ENCODE measurements around the gene MAG. TPM values are rescaled to one million over a fixed set of nuclear protein-coding genes. Genes with fewer than 3 reads are reported as not detected.
A peak's percentile ranks its signal among the peaks of the same experiment; 100 is the strongest.
"Not testable (repeated sequence)": the region's sequence is repeated elsewhere in the genome, so short reads cannot be mapped to it uniquely, and the experiment has no call there.

The MAG gene
- total RNA-seq, 2 experiments from 2014 or later = 0.19 to 0.77 TPM

GRCh38 chr19:35355791-35356460 lies 64.0 kb downstream of the MAG start:
- Mint-ChIP-seq H3K27ac (no peak overlapping the region), H3K4me3 (no peak overlapping the region), H3K4me1 (ENCODE audit: low read depth) (peaks cover 18% of the 10 kb centered on the region), H3K36me3 (ENCODE audit: low read depth) (no peaks in the 10 kb centered on the region), H3K9me3 (no peaks in the 10 kb centered on the region), H3K27me3 (ENCODE audit: low read depth) (no peaks in the 10 kb centered on the region)
- CTCF ChIA-PET = interaction anchor here (0.6 to 5.4 kb wide), 5 partner anchors 21 to 234 kb away, joined by 3 to 52 read pairs (median 4); no protein-coding TSS in a partner anchor
- no peak for DNase-seq
- intact Hi-C loops (cut with micrococcal nuclease) = no loop called here

GRCh38 chr19:35357867-35358573 lies 66.1 kb downstream of the MAG start, which contains the start of gene FFAR3:
Gene FFAR3 (plus strand): TSS chr19:35358460. CDS start chr19:35358891, 431 bp downstream.
- Mint-ChIP-seq H3K36me3 (ENCODE audit: low read depth) (no peaks in the 10 kb centered on the region), H3K4me1 (ENCODE audit: low read depth) (peaks cover 13% of the 10 kb centered on the region), H3K27ac (peak within 1 kb of the TSS; percentile 78), H3K27me3 (ENCODE audit: low read depth) (no peaks in the 10 kb centered on the region), H3K9me3 (no peaks in the 10 kb centered on the region), H3K4me3 (peak within 1 kb of the TSS; percentile 67)
- DNase-seq = peak; percentile 43
- intact Hi-C loops (cut with micrococcal nuclease) = no loop called here
- CTCF ChIA-PET = interaction anchor here (0.6 to 1.2 kb wide), 5 partner anchors 10 to 112 kb away, joined by 3 to 5 read pairs (median 3); partner anchors contain the start of gene FFAR1

GRCh38 chr19:35358834-35359233 lies 66.9 kb downstream of the MAG start:
- peaks cover 12% of the 10 kb centered on the region for H3K4me1 Mint-ChIP-seq (ENCODE audit: low read depth)

GRCh38 chr19:35359395-35359794 lies 67.4 kb downstream of the MAG start:
- intact Hi-C loops (cut with micrococcal nuclease); DNase-seq; H3K27ac Mint-ChIP-seq; H3K4me3 Mint-ChIP-seq; H3K27me3 Mint-ChIP-seq (ENCODE audit: low read depth); CTCF ChIA-PET; H3K36me3 Mint-ChIP-seq (ENCODE audit: low read depth); H3K9me3 Mint-ChIP-seq: not testable (repeated sequence)
- H3K4me1 Mint-ChIP-seq (ENCODE audit: low read depth) = peaks cover 12% of the 10 kb centered on the region

More at GRCh38 chr19:35358834-35359233, 66.9 kb downstream of the MAG start:
- peak; percentile 33 for DNase-seq
- CTCF ChIA-PET; H3K9me3 Mint-ChIP-seq; H3K27ac Mint-ChIP-seq; H3K36me3 Mint-ChIP-seq (ENCODE audit: low read depth); H3K27me3 Mint-ChIP-seq (ENCODE audit: low read depth); intact Hi-C loops (cut with micrococcal nuclease): not testable (repeated sequence)
- peak overlapping the region; percentile 44 for H3K4me3 Mint-ChIP-seq

GRCh38 chr19:35360081-35360480 lies 68.1 kb downstream of the MAG start:
- H3K27ac Mint-ChIP-seq; H3K27me3 Mint-ChIP-seq (ENCODE audit: low read depth); H3K36me3 Mint-ChIP-seq (ENCODE audit: low read depth); H3K9me3 Mint-ChIP-seq; intact Hi-C loops (cut with micrococcal nuclease); CTCF ChIA-PET; DNase-seq; H3K4me3 Mint-ChIP-seq: not testable (repeated sequence)
- H3K4me1 Mint-ChIP-seq (ENCODE audit: low read depth) = peaks cover 12% of the 10 kb centered on the region

- Mint-ChIP-seq H3K9me3 (no peaks in the 10 kb centered on the region), H3K27ac (no peak overlapping the region), H3K27me3 (ENCODE audit: low read depth) (no peaks in the 10 kb centered on the region), H3K4me3 (no peak overlapping the region), H3K36me3 (ENCODE audit: low read depth) (no peaks in the 10 kb centered on the region), H3K4me1 (ENCODE audit: low read depth) (peaks cover 12% of the 10 kb centered on the region)
- CTCF ChIA-PET = interaction anchor here (0.7 to 1.4 kb wide), 2 partner anchors 8 to 134 kb away, joined by 3 to 4 read pairs; no protein-coding TSS in a partner anchor
- intact Hi-C loops (cut with micrococcal nuclease) = no loop called here
- no peak for DNase-seq
Observed at GRCh38 chr19:35360880-35361420, 69.0 kb downstream of the MAG start.

- CTCF ChIA-PET = interaction anchor here (0.6 to 1.4 kb wide), 2 partner anchors 9 to 13 kb away, joined by 3 to 4 read pairs; no protein-coding TSS in a partner anchor
- H3K36me3 Mint-ChIP-seq (ENCODE audit: low read depth) = no peaks in the 10 kb centered on the region
- peaks cover 2% of the 10 kb centered on the region for H3K27me3 Mint-ChIP-seq (ENCODE audit: low read depth)
- no peaks in the 10 kb centered on the region for H3K9me3 Mint-ChIP-seq
- DNase-seq = no peak
- intact Hi-C loops (cut with micrococcal nuclease) = no loop called here
- H3K4me1 Mint-ChIP-seq (ENCODE audit: low read depth) = peaks cover 10% of the 10 kb centered on the region
- H3K4me3 Mint-ChIP-seq = no peak overlapping the region
- no peak overlapping the region for H3K27ac Mint-ChIP-seq
Observed at GRCh38 chr19:35362261-35363000, 70.5 kb downstream of the MAG start.

GRCh38 chr19:35363001-35363590 lies 71.1 kb downstream of the MAG start:
- H3K36me3 Mint-ChIP-seq (ENCODE audit: low read depth) = no peaks in the 10 kb centered on the region
- peaks cover 3% of the 10 kb centered on the region for H3K27me3 Mint-ChIP-seq (ENCODE audit: low read depth)
- intact Hi-C loops (cut with micrococcal nuclease) = no loop called here
- H3K9me3 Mint-ChIP-seq = no peaks in the 10 kb centered on the region
- no peak for DNase-seq
- no peak overlapping the region for H3K27ac Mint-ChIP-seq
- no peak overlapping the region for H3K4me3 Mint-ChIP-seq
- H3K4me1 Mint-ChIP-seq (ENCODE audit: low read depth) = peaks cover 4% of the 10 kb centered on the region
- CTCF ChIA-PET = interaction anchor here (0.6 kb wide), 1 partner anchor 13 kb away, joined by 3 read pairs; no protein-coding TSS in a partner anchor

Small RNA genes lying within 50 kb of the gene (microRNA-seq; reads per million reads assigned to microRNA genes)
- not detected for gene MIR5196 (ENCODE audit: borderline microRNAs expressed, borderline replicate concordance)

Other genes starting within 250 kb of the MAG start
- gene FXYD3, start 176.3 kb upstream of the MAG start, total RNA-seq = not detected
- 1 to 10 TPM; 1.1 to 1.7 TPM for gene LGI4, start 157.1 kb upstream of the MAG start, total RNA-seq
- gene FXYD1, start 153.3 kb upstream of the MAG start, total RNA-seq = 1 to 10 TPM; 3.3 to 3.4 TPM
- 1 to 10 TPM in 1 of 2 experiments, under 1 TPM in 1; 0.54 to 1.2 TPM for gene FXYD7, start 148.9 kb upstream of the MAG start, total RNA-seq
- 100 to 1,000 TPM; 289 to 294 TPM for gene FXYD5, start 137.4 kb upstream of the MAG start, total RNA-seq
- gene FAM187B, start 63.4 kb upstream of the MAG start, total RNA-seq = not detected
- gene LSR, start 43.2 kb upstream of the MAG start, total RNA-seq = 10 to 100 TPM in 1 of 2 experiments, 1 to 10 TPM in 1; 8.2 to 11.2 TPM
- 100 to 1,000 TPM; 136 to 144 TPM for gene USF2, start 23.2 kb upstream of the MAG start, total RNA-seq
- under 1 TPM; 0.19 to 0.86 TPM for gene HAMP, start 9.6 kb upstream of the MAG start, total RNA-seq
- gene CD22, start 37.0 kb downstream of the MAG start, total RNA-seq = 1 to 10 TPM; 2.0 to 2.6 TPM
- gene FFAR1, start 55.7 kb downstream of the MAG start, total RNA-seq = under 1 TPM in 1 of 2 experiments, not detected in 1; 0.10 TPM
- gene FFAR3, start 66.3 kb downstream of the MAG start, total RNA-seq = 1 to 10 TPM; 4.9 to 5.3 TPM
- under 1 TPM; 0.17 to 0.30 TPM for gene GPR42, start 78.9 kb downstream of the MAG start, total RNA-seq
- gene FFAR2, start 156.1 kb downstream of the MAG start, total RNA-seq = not detected
- not detected for gene KRTDAP, start 198.3 kb downstream of the MAG start, total RNA-seq
- gene DMKN, start 221.5 kb downstream of the MAG start, total RNA-seq = 1 to 10 TPM in 1 of 2 experiments, under 1 TPM in 1; 0.86 to 1.7 TPM
- not detected for gene SBSN, start 236.2 kb downstream of the MAG start, total RNA-seq
- gene GAPDHS, start 241.3 kb downstream of the MAG start, total RNA-seq = not detected

Measured in activated naive CD4-positive, alpha-beta T cell treated with anti-CD3 and anti-CD28 coated beads for 36 hours (primary cell).